Measurements from ENCODE around the gene GFRAL. TPM values are rescaled to one million over a fixed set of nuclear protein-coding genes. Genes with fewer than 3 reads are reported as not detected.

Gene GFRAL
- total and polyA plus RNA-seq, 4 donors: not detected

GRCh38 chr6:55437141-55437540, 109.9 kb downstream of the GFRAL start:
- no peaks in the 10 kb centered on the region for H3K4me1 ChIP-seq (ENCODE audit: control insufficient read depth in 4 of 4, insufficient read depth in 4 of 4, low read length in 3 of 4)
- peaks cover 0 to 12% (median under 1%) of the 10 kb centered on the region in 4 donors for H3K27me3 ChIP-seq (ENCODE audit: control insufficient read depth in 4 of 4, insufficient read depth in 4 of 4, low read length in 3 of 4)
- H3K36me3 ChIP-seq (ENCODE audit: control insufficient read depth in 4 of 4, insufficient read depth in 3 of 4, low read depth in 1 of 4, low read length in 3 of 4): no peaks in the 10 kb centered on the region
- 72% methylated on average over 4 of the region's 4 CpGs for WGBS
- H3K9ac ChIP-seq (ENCODE audit: low read depth in 1 of 2, low read length in 2 of 2): no peak overlapping the region
- TF ChIP-seq RXRA (IDR thresholded peaks at IDR 0.05) (no peak), YY1 (IDR thresholded peaks at IDR 0.05) (no peak), NR2F2 (IDR thresholded peaks at IDR 0.05) (no peak), SP1 (IDR thresholded peaks at IDR 0.05) (no peak), HNF4G (IDR thresholded peaks at IDR 0.05) (no peak), GABPA (IDR thresholded peaks at IDR 0.05 in 1 of 2, conservative IDR thresholded peaks at IDR 0.05 in 1 of 2) (no peak), ZBTB33 (IDR thresholded peaks at IDR 0.05) (no peak), MAX (IDR thresholded peaks at IDR 0.05) (no peak), FOXA2 (IDR thresholded peaks at IDR 0.05) (no peak), EGR1 (IDR thresholded peaks at IDR 0.05; ENCODE audit: low read depth in 2 of 2) (no peak), FOXA1 (IDR thresholded peaks at IDR 0.05) (no peak), ATF3 (IDR thresholded peaks at IDR 0.05) (no peak), JUND (IDR thresholded peaks at IDR 0.05) (no peak), TAF1 (conservative IDR thresholded peaks at IDR 0.05) (no peak)
- H3K9me3 ChIP-seq (ENCODE audit: control insufficient read depth in 4 of 4, low read length in 3 of 4): no peaks in the 10 kb centered on the region
- no peak overlapping the region for H3K27ac ChIP-seq (ENCODE audit: low read depth in 1 of 2, low read length in 2 of 2)
- DNase-seq (ENCODE audit: low spot score): no peak
- no peak overlapping the region for H3K4me3 ChIP-seq (ENCODE audit: low read depth in 1 of 3, low read length in 3 of 3)

GRCh38 chr6:55438203-55438602, 110.9 kb downstream of the GFRAL start:
- no peak overlapping the region for H3K27ac ChIP-seq (ENCODE audit: low read depth in 1 of 2, low read length in 2 of 2)
- TF ChIP-seq REST (IDR thresholded peaks at IDR 0.05) (no peak), EGR1 (IDR thresholded peaks at IDR 0.05; ENCODE audit: low read depth in 2 of 2) (no peak), GABPA (IDR thresholded peaks at IDR 0.05 in 1 of 2, conservative IDR thresholded peaks at IDR 0.05 in 1 of 2) (no peak), YY1 (IDR thresholded peaks at IDR 0.05) (no peak), HNF4A (conservative IDR thresholded peaks at IDR 0.05) (no peak), FOXA1 (IDR thresholded peaks at IDR 0.05) (no peak), FOXA2 (IDR thresholded peaks at IDR 0.05) (no peak), HNF4G (IDR thresholded peaks at IDR 0.05) (no peak), TAF1 (conservative IDR thresholded peaks at IDR 0.05) (no peak), CTCF (IDR thresholded peaks at IDR 0.05; ENCODE audit: low read depth, low read length, missing input control) (no peak), ATF3 (IDR thresholded peaks at IDR 0.05) (no peak), NR2F2 (IDR thresholded peaks at IDR 0.05) (no peak), JUND (IDR thresholded peaks at IDR 0.05) (no peak)
- no peak for DNase-seq (ENCODE audit: low spot score)
- no peak overlapping the region for H3K4me3 ChIP-seq (ENCODE audit: low read depth in 1 of 3, low read length in 3 of 3)
- H3K4me1 ChIP-seq (ENCODE audit: control insufficient read depth in 4 of 4, insufficient read depth in 4 of 4, low read length in 3 of 4): peaks cover 2 to 5% (median 4%) of the 10 kb centered on the region in 4 donors
- peaks cover 0 to 12% (median 2%) of the 10 kb centered on the region in 4 donors for H3K27me3 ChIP-seq (ENCODE audit: control insufficient read depth in 4 of 4, insufficient read depth in 4 of 4, low read length in 3 of 4)
- no peaks in the 10 kb centered on the region for H3K36me3 ChIP-seq (ENCODE audit: control insufficient read depth in 4 of 4, insufficient read depth in 3 of 4, low read depth in 1 of 4, low read length in 3 of 4)
- 65% methylated on average over 3 of the region's 3 CpGs for WGBS
- no peak overlapping the region for H3K9ac ChIP-seq (ENCODE audit: low read depth in 1 of 2, low read length in 2 of 2)
- no peaks in the 10 kb centered on the region for H3K9me3 ChIP-seq (ENCODE audit: control insufficient read depth in 4 of 4, low read length in 3 of 4)

Data from liver (tissue), 9 donors.